KMS-11 (cell line): ENCODE measurements around the gene HEPACAM.

ENCODE experiments used
- H2AFZ ChIP-seq: fragments of 200-600 bp; sonication (generic); 2 replicates; pipeline ENCODE4 v1.6.1; 2016; ENCODE audit warnings: antibody characterized with exemption, mixed run types, low read depth
- H3K27ac ChIP-seq: fragments of 200-600 bp; sonication (generic); 2 replicates; pipeline ENCODE4 v1.6.1; 2016; ENCODE audit warnings: mild to moderate bottlenecking, mixed run types
- H3K27me3 ChIP-seq: fragments of 200-600 bp; sonication (generic); 2 replicates; pipeline ENCODE4 v1.6.1; 2017; ENCODE audit warnings: mild to moderate bottlenecking, low read depth, mixed run types, moderate library complexity; ENCODE audit not compliant: insufficient read depth
- H3K36me3 ChIP-seq: fragments of 200-600 bp; sonication (generic); 2 replicates; pipeline ENCODE4 v1.6.1; 2017; ENCODE audit warnings: mild to moderate bottlenecking, mixed run types; ENCODE audit not compliant: insufficient read depth
- H3K4me1 ChIP-seq: fragments of 200-600 bp; sonication (generic); 2 replicates; pipeline ENCODE4 v1.6.1; 2016; ENCODE audit warnings: mild to moderate bottlenecking, low read depth, mixed run types; ENCODE audit not compliant: poor library complexity, severe bottlenecking
- H3K4me2 ChIP-seq: fragments of 200-600 bp; sonication (generic); 2 replicates; pipeline ENCODE4 v1.7.0; 2016; ENCODE audit warnings: mild to moderate bottlenecking, mixed run types
- H3K4me3 ChIP-seq: fragments of 200-600 bp; sonication (generic); IDR thresholded peaks from 2 replicates; pipeline ENCODE4 v1.6.1; 2017; ENCODE audit warnings: low read depth, low read length, mixed read lengths; ENCODE audit not compliant: insufficient read depth
- H3K79me2 ChIP-seq: fragments of 200-600 bp; sonication (generic); 2 replicates; pipeline ENCODE4 v1.6.1; 2016; ENCODE audit warnings: low read depth, mixed run types; ENCODE audit not compliant: insufficient read depth
- H3K9ac ChIP-seq: fragments of 200-600 bp; sonication (generic); 2 replicates; pipeline ENCODE4 v1.6.1; 2016; ENCODE audit warnings: mild to moderate bottlenecking, mixed run types
- H4K20me1 ChIP-seq: fragments of 200-600 bp; sonication (generic); 2 replicates; pipeline ENCODE4 v1.6.1; 2016; ENCODE audit warnings: mild to moderate bottlenecking, mixed run types; ENCODE audit not compliant: insufficient read depth
- CTCF ChIP-seq: fragments of 200-600 bp; sonication (generic); conservative IDR thresholded peaks from 2 replicates; pipeline ENCODE4 v1.6.1; 2017; ENCODE audit warnings: low read depth, mild to moderate bottlenecking, antibody characterized with exemption, low read length, moderate library complexity, mixed read lengths

Gene HEPACAM

GRCh38 chr11:124945826-124946225, 10.0 kb upstream of the HEPACAM start:
- H4K20me1 ChIP-seq: no peaks in the 10 kb centered on the region
- H3K4me1 ChIP-seq: no peaks in the 10 kb centered on the region
- no peak for TF ChIP-seq CTCF
- H3K4me2 ChIP-seq: no peak overlapping the region
- no peaks in the 10 kb centered on the region for H3K27me3 ChIP-seq
- H3K4me3 ChIP-seq: no peak overlapping the region
- H3K36me3 ChIP-seq: no peaks in the 10 kb centered on the region
- H3K9ac ChIP-seq: no peak overlapping the region
- no peaks in the 10 kb centered on the region for H3K79me2 ChIP-seq
- H3K27ac ChIP-seq: no peak overlapping the region
- no peak overlapping the region for H2AFZ ChIP-seq

- Histone ChIP-seq H3K4me2 (no peak overlapping the region), H3K9ac (no peak overlapping the region), H2AFZ (no peak overlapping the region), H3K27me3 (no peaks in the 10 kb centered on the region), H3K79me2 (no peaks in the 10 kb centered on the region), H3K27ac (no peak overlapping the region), H3K36me3 (no peaks in the 10 kb centered on the region), H3K4me1 (no peaks in the 10 kb centered on the region), H4K20me1 (no peaks in the 10 kb centered on the region), H3K4me3 (no peak overlapping the region)
- TF ChIP-seq CTCF: no peak
These were observed 8.7 kb upstream of the HEPACAM start for GRCh38 chr11:124944565-124944964.

GRCh38 chr11:124943741-124944140, 7.9 kb upstream of the HEPACAM start:
- Histone ChIP-seq H3K4me1 (no peaks in the 10 kb centered on the region), H3K4me3 (no peak overlapping the region), H2AFZ (no peak overlapping the region), H3K27ac (no peak overlapping the region), H3K27me3 (no peaks in the 10 kb centered on the region), H3K36me3 (no peaks in the 10 kb centered on the region), H3K79me2 (no peaks in the 10 kb centered on the region), H3K4me2 (no peak overlapping the region), H3K9ac (no peak overlapping the region), H4K20me1 (no peaks in the 10 kb centered on the region)
- TF ChIP-seq CTCF: no peak

- H2AFZ ChIP-seq: no peak overlapping the region
- no peaks in the 10 kb centered on the region for H3K27me3 ChIP-seq
- TF ChIP-seq CTCF: no peak
- H3K79me2 ChIP-seq: no peaks in the 10 kb centered on the region
- H3K4me1 ChIP-seq: no peaks in the 10 kb centered on the region
- no peak overlapping the region for H3K9ac ChIP-seq
- no peak overlapping the region for H3K27ac ChIP-seq
- H3K4me2 ChIP-seq: no peak overlapping the region
- no peaks in the 10 kb centered on the region for H3K36me3 ChIP-seq
- H4K20me1 ChIP-seq: no peaks in the 10 kb centered on the region
- no peak overlapping the region for H3K4me3 ChIP-seq
These were observed 7.4 kb upstream of the HEPACAM start for GRCh38 chr11:124943254-124943616.
